GM21423 (cell line): ENCODE results near the gene GRK3.
"Not testable (repeated sequence)": the region's sequence is repeated elsewhere in the genome, so short reads cannot be mapped to it uniquely, and the experiment has no call there.

ENCODE experiments used
- ATAC-seq: cut with Tn5 transposase; IDR thresholded peaks from one replicate; pipeline ENCODE4 v1.9.1; 2021; ENCODE audit warnings: mild to moderate bottlenecking, moderate library complexity; ENCODE audit not compliant: unreplicated experiment

Gene GRK3

GRCh38 chr22:25694196-25694907 lies 129.9 kb downstream of the GRK3 start:
- ATAC-seq: no peak

GRCh38 chr22:25695146-25695545 lies 130.7 kb downstream of the GRK3 start:
- ATAC-seq: no peak

GRCh38 chr22:25696763-25697162 lies 132.3 kb downstream of the GRK3 start:
- no peak for ATAC-seq

- ATAC-seq: no peak
These were observed 132.7 kb downstream of the GRK3 start for GRCh38 chr22:25697181-25697664.

GRCh38 chr22:25697978-25698377 lies 133.5 kb downstream of the GRK3 start:
- ATAC-seq: no peak

- no peak for ATAC-seq
These were observed 134.0 kb downstream of the GRK3 start for GRCh38 chr22:25698461-25698860.

- no peak for ATAC-seq
These were observed 134.5 kb downstream of the GRK3 start for GRCh38 chr22:25698978-25699377.

GRCh38 chr22:25701056-25701780 lies 136.7 kb downstream of the GRK3 start:
- ATAC-seq: no peak

GRCh38 chr22:25702040-25702439 lies 137.6 kb downstream of the GRK3 start:
- ATAC-seq: no peak

- no peak for ATAC-seq
These were observed 138.2 kb downstream of the GRK3 start for GRCh38 chr22:25702571-25703167.

GRCh38 chr22:25704701-25705100 lies 140.2 kb downstream of the GRK3 start:
- ATAC-seq: no peak

- ATAC-seq: no peak
These were observed 141.7 kb downstream of the GRK3 start for GRCh38 chr22:25706197-25706596.

- ATAC-seq: not testable (repeated sequence)
These were observed 144.0 kb downstream of the GRK3 start for GRCh38 chr22:25708430-25708829.

GRCh38 chr22:25709758-25710157 lies 145.3 kb downstream of the GRK3 start:
- no peak for ATAC-seq

GRCh38 chr22:25710501-25710900 lies 146.0 kb downstream of the GRK3 start:
- no peak for ATAC-seq

GRCh38 chr22:25711491-25711890 lies 147.0 kb downstream of the GRK3 start:
- ATAC-seq: no peak

- ATAC-seq: no peak
These were observed 148.4 kb downstream of the GRK3 start for GRCh38 chr22:25712661-25713400.

- no peak for ATAC-seq
These were observed 149.6 kb downstream of the GRK3 start for GRCh38 chr22:25714070-25714469.

- ATAC-seq: no peak
These were observed 150.3 kb downstream of the GRK3 start for GRCh38 chr22:25714739-25715138.

- ATAC-seq: no peak
These were observed 152.2 kb downstream of the GRK3 start for GRCh38 chr22:25716637-25717036.

GRCh38 chr22:25718135-25718840 lies 153.8 kb downstream of the GRK3 start:
- no peak for ATAC-seq
